ENCODE data around the gene UBE2E1.

The UBE2E1 gene

GRCh38 chr3:23816721-23817120 lies 11.0 kb downstream of the UBE2E1 start:
- Histone ChIP-seq H3K27me3 (replicated peaks; ENCODE audit: control insufficient read depth, insufficient read depth, low read length, poor library complexity, severe bottlenecking) (no peaks in the 10 kb centered on the region), H3K4me1 (ENCODE audit: control insufficient read depth, insufficient read depth, low read length, poor library complexity, severe bottlenecking) (no peaks in the 10 kb centered on the region), H3K9me3 (ENCODE audit: control insufficient read depth, low read length) (no peaks in the 10 kb centered on the region), H3K36me3 (ENCODE audit: control insufficient read depth, insufficient read depth, low read length) (no peaks in the 10 kb centered on the region), H3K27ac (ENCODE audit: insufficient read depth, low read length, poor library complexity, severe bottlenecking) (no peak overlapping the region), H3K4me3 (ENCODE audit: insufficient read depth, low read depth, low read length, poor library complexity, severe bottlenecking) (no peak overlapping the region)
- DNase-seq: no peak

GRCh38 chr3:23817508-23818223 lies 11.9 kb downstream of the UBE2E1 start:
- Histone ChIP-seq H3K9me3 (ENCODE audit: control insufficient read depth, low read length) (no peaks in the 10 kb centered on the region), H3K4me1 (ENCODE audit: control insufficient read depth, insufficient read depth, low read length, poor library complexity, severe bottlenecking) (no peaks in the 10 kb centered on the region), H3K36me3 (ENCODE audit: control insufficient read depth, insufficient read depth, low read length) (no peaks in the 10 kb centered on the region), H3K27me3 (replicated peaks; ENCODE audit: control insufficient read depth, insufficient read depth, low read length, poor library complexity, severe bottlenecking) (no peaks in the 10 kb centered on the region), H3K27ac (ENCODE audit: insufficient read depth, low read length, poor library complexity, severe bottlenecking) (no peak overlapping the region), H3K4me3 (ENCODE audit: insufficient read depth, low read depth, low read length, poor library complexity, severe bottlenecking) (no peak overlapping the region)
- no peak for DNase-seq

- Histone ChIP-seq H3K4me3 (ENCODE audit: insufficient read depth, low read depth, low read length, poor library complexity, severe bottlenecking) (no peak overlapping the region), H3K36me3 (ENCODE audit: control insufficient read depth, insufficient read depth, low read length) (no peaks in the 10 kb centered on the region), H3K4me1 (ENCODE audit: control insufficient read depth, insufficient read depth, low read length, poor library complexity, severe bottlenecking) (no peaks in the 10 kb centered on the region), H3K27me3 (replicated peaks; ENCODE audit: control insufficient read depth, insufficient read depth, low read length, poor library complexity, severe bottlenecking) (no peaks in the 10 kb centered on the region), H3K27ac (ENCODE audit: insufficient read depth, low read length, poor library complexity, severe bottlenecking) (no peak overlapping the region), H3K9me3 (ENCODE audit: control insufficient read depth, low read length) (no peaks in the 10 kb centered on the region)
- no peak for DNase-seq
Observed at GRCh38 chr3:23819599-23820360, 14.0 kb downstream of the UBE2E1 start.

- Histone ChIP-seq H3K4me3 (ENCODE audit: insufficient read depth, low read depth, low read length, poor library complexity, severe bottlenecking) (no peak overlapping the region), H3K36me3 (ENCODE audit: control insufficient read depth, insufficient read depth, low read length) (no peaks in the 10 kb centered on the region), H3K4me1 (ENCODE audit: control insufficient read depth, insufficient read depth, low read length, poor library complexity, severe bottlenecking) (no peaks in the 10 kb centered on the region)
Observed at GRCh38 chr3:23820888-23821287, 15.1 kb downstream of the UBE2E1 start.

GRCh38 chr3:23821858-23822257 lies 16.1 kb downstream of the UBE2E1 start:
- Histone ChIP-seq H3K36me3 (ENCODE audit: control insufficient read depth, insufficient read depth, low read length) (no peaks in the 10 kb centered on the region), H3K4me1 (ENCODE audit: control insufficient read depth, insufficient read depth, low read length, poor library complexity, severe bottlenecking) (no peaks in the 10 kb centered on the region), H3K27me3 (replicated peaks; ENCODE audit: control insufficient read depth, insufficient read depth, low read length, poor library complexity, severe bottlenecking) (no peaks in the 10 kb centered on the region), H3K9me3 (ENCODE audit: control insufficient read depth, low read length) (no peaks in the 10 kb centered on the region), H3K4me3 (ENCODE audit: insufficient read depth, low read depth, low read length, poor library complexity, severe bottlenecking) (no peak overlapping the region), H3K27ac (ENCODE audit: insufficient read depth, low read length, poor library complexity, severe bottlenecking) (no peak overlapping the region)
- DNase-seq: no peak

More at GRCh38 chr3:23820888-23821287, 15.1 kb downstream of the UBE2E1 start:
- no peaks in the 10 kb centered on the region for H3K27me3 ChIP-seq (replicated peaks; ENCODE audit: control insufficient read depth, insufficient read depth, low read length, poor library complexity, severe bottlenecking)
- H3K27ac ChIP-seq (ENCODE audit: insufficient read depth, low read length, poor library complexity, severe bottlenecking): no peak overlapping the region
- H3K9me3 ChIP-seq (ENCODE audit: control insufficient read depth, low read length): no peaks in the 10 kb centered on the region
- no peak for DNase-seq

GRCh38 chr3:23822559-23822958 lies 16.8 kb downstream of the UBE2E1 start:
- Histone ChIP-seq H3K9me3 (ENCODE audit: control insufficient read depth, low read length) (no peaks in the 10 kb centered on the region), H3K27me3 (replicated peaks; ENCODE audit: control insufficient read depth, insufficient read depth, low read length, poor library complexity, severe bottlenecking) (no peaks in the 10 kb centered on the region), H3K4me1 (ENCODE audit: control insufficient read depth, insufficient read depth, low read length, poor library complexity, severe bottlenecking) (no peaks in the 10 kb centered on the region), H3K4me3 (ENCODE audit: insufficient read depth, low read depth, low read length, poor library complexity, severe bottlenecking) (no peak overlapping the region), H3K27ac (ENCODE audit: insufficient read depth, low read length, poor library complexity, severe bottlenecking) (no peak overlapping the region), H3K36me3 (ENCODE audit: control insufficient read depth, insufficient read depth, low read length) (no peaks in the 10 kb centered on the region)
- no peak for DNase-seq

GRCh38 chr3:23823620-23824019 lies 17.9 kb downstream of the UBE2E1 start:
- no peaks in the 10 kb centered on the region for H3K4me1 ChIP-seq (ENCODE audit: control insufficient read depth, insufficient read depth, low read length, poor library complexity, severe bottlenecking)
- no peaks in the 10 kb centered on the region for H3K27me3 ChIP-seq (replicated peaks; ENCODE audit: control insufficient read depth, insufficient read depth, low read length, poor library complexity, severe bottlenecking)
- no peaks in the 10 kb centered on the region for H3K9me3 ChIP-seq (ENCODE audit: control insufficient read depth, low read length)
- no peak overlapping the region for H3K4me3 ChIP-seq (ENCODE audit: insufficient read depth, low read depth, low read length, poor library complexity, severe bottlenecking)
- no peaks in the 10 kb centered on the region for H3K36me3 ChIP-seq (ENCODE audit: control insufficient read depth, insufficient read depth, low read length)
- no peak overlapping the region for H3K27ac ChIP-seq (ENCODE audit: insufficient read depth, low read length, poor library complexity, severe bottlenecking)
- DNase-seq: no peak

GRCh38 chr3:23824699-23825444 lies 19.1 kb downstream of the UBE2E1 start:
- Histone ChIP-seq H3K27ac (ENCODE audit: insufficient read depth, low read length, poor library complexity, severe bottlenecking) (no peak overlapping the region), H3K4me3 (ENCODE audit: insufficient read depth, low read depth, low read length, poor library complexity, severe bottlenecking) (no peak overlapping the region), H3K4me1 (ENCODE audit: control insufficient read depth, insufficient read depth, low read length, poor library complexity, severe bottlenecking) (no peaks in the 10 kb centered on the region), H3K9me3 (ENCODE audit: control insufficient read depth, low read length) (no peaks in the 10 kb centered on the region), H3K27me3 (replicated peaks; ENCODE audit: control insufficient read depth, insufficient read depth, low read length, poor library complexity, severe bottlenecking) (no peaks in the 10 kb centered on the region), H3K36me3 (ENCODE audit: control insufficient read depth, insufficient read depth, low read length) (no peaks in the 10 kb centered on the region)
- DNase-seq: no peak

- H3K4me1 ChIP-seq (ENCODE audit: control insufficient read depth, insufficient read depth, low read length, poor library complexity, severe bottlenecking): no peaks in the 10 kb centered on the region
- H3K4me3 ChIP-seq (ENCODE audit: insufficient read depth, low read depth, low read length, poor library complexity, severe bottlenecking): no peak overlapping the region
- no peaks in the 10 kb centered on the region for H3K36me3 ChIP-seq (ENCODE audit: control insufficient read depth, insufficient read depth, low read length)
- H3K27me3 ChIP-seq (replicated peaks; ENCODE audit: control insufficient read depth, insufficient read depth, low read length, poor library complexity, severe bottlenecking): no peaks in the 10 kb centered on the region
- no peaks in the 10 kb centered on the region for H3K9me3 ChIP-seq (ENCODE audit: control insufficient read depth, low read length)
- no peak for DNase-seq
- no peak overlapping the region for H3K27ac ChIP-seq (ENCODE audit: insufficient read depth, low read length, poor library complexity, severe bottlenecking)
Observed at GRCh38 chr3:23825802-23826201, 20.0 kb downstream of the UBE2E1 start.

Measured in effector memory CD4-positive, alpha-beta T cell (primary cell).